ENCODE results near the gene TRIM31.

- TF ChIP-seq PBX3 (IDR thresholded peaks at IDR 0.05) (no peak), ZBTB33 (IDR thresholded peaks at IDR 0.05; ENCODE audit: borderline replicate concordance, low read depth) (no peak), POLR2AphosphoS5 (IDR thresholded peaks at IDR 0.05; ENCODE audit: low read depth, low read length) (no peak), RAD21 (IDR thresholded peaks at IDR 0.05; ENCODE audit: low read length) (no peak), SMC3 (IDR thresholded peaks at IDR 0.05; ENCODE audit: low read depth, low read length) (no peak), MAX (IDR thresholded peaks at IDR 0.05; ENCODE audit: low read depth) (no peak), CTCF (IDR thresholded peaks at IDR 0.05) (no peak), USF2 (IDR thresholded peaks at IDR 0.05; ENCODE audit: borderline replicate concordance, low read depth, low read length) (no peak), REST (IDR thresholded peaks at IDR 0.05; ENCODE audit: low read depth, low read length) (no peak), NRF1 (IDR thresholded peaks at IDR 0.05; ENCODE audit: low read depth, low read length) (no peak), TEAD4 (IDR thresholded peaks at IDR 0.05; ENCODE audit: borderline replicate concordance, insufficient read depth) (no peak)
Observed at GRCh38 chr6:30150671-30151395, 37.9 kb upstream of the TRIM31 start.
